HL-60/S4 treated with retinoic acid at 250 ng/mL for 4 days and 3 days (cell line): ENCODE measurements around the gene RERE.

Experiments used
- in situ Hi-C: fragments of 300-500 bp; cut with MboI; formaldehyde crosslinking; loops from 2 replicates; pipeline ENCODE4 v1.7.0; 2022; ENCODE audit warnings: low sequenced_read_pairs

RERE gene

GRCh38 chr1:8377271-8377981, 440.0 kb downstream of the RERE start:
- in situ Hi-C loops: no loop called here

- in situ Hi-C loops: no loop called here
Measured at GRCh38 chr1:8376358-8376840, 441.0 kb downstream of the RERE start.

- in situ Hi-C loops: no loop called here
Measured at GRCh38 chr1:8374812-8375211, 442.6 kb downstream of the RERE start.

- in situ Hi-C loops: no loop called here
Measured at GRCh38 chr1:8374356-8374755, 443.1 kb downstream of the RERE start.

GRCh38 chr1:8373581-8374241, 443.7 kb downstream of the RERE start:
- in situ Hi-C loops: no loop called here

GRCh38 chr1:8373125-8373524, 444.3 kb downstream of the RERE start:
- in situ Hi-C loops: no loop called here

- in situ Hi-C loops: no loop called here
Measured at GRCh38 chr1:8371372-8371991, 446.0 kb downstream of the RERE start.

- in situ Hi-C loops: no loop called here
Measured at GRCh38 chr1:8370905-8371315, 446.5 kb downstream of the RERE start.

GRCh38 chr1:8370046-8370881, 447.2 kb downstream of the RERE start:
- in situ Hi-C loops: no loop called here

- in situ Hi-C loops: no loop called here
Measured at GRCh38 chr1:8368956-8369639, 448.3 kb downstream of the RERE start.

- in situ Hi-C loops: no loop called here
Measured at GRCh38 chr1:8367571-8368194, 449.8 kb downstream of the RERE start.

GRCh38 chr1:8365661-8366362, 451.6 kb downstream of the RERE start:
- in situ Hi-C loops: no loop called here

- in situ Hi-C loops: no loop called here
Measured at GRCh38 chr1:8364528-8365442, 452.7 kb downstream of the RERE start.

GRCh38 chr1:8363767-8364301, 453.6 kb downstream of the RERE start:
- in situ Hi-C loops: no loop called here

- in situ Hi-C loops: no loop called here
Measured at GRCh38 chr1:8363186-8363766, 454.2 kb downstream of the RERE start.

GRCh38 chr1:8362701-8363101, 454.7 kb downstream of the RERE start:
- in situ Hi-C loops: no loop called here

- in situ Hi-C loops: no loop called here
Measured at GRCh38 chr1:8361198-8361849, 456.1 kb downstream of the RERE start.
